PC-9 (cell line): ENCODE results near the gene DNAJC21. TPM values are rescaled to one million over a fixed set of nuclear protein-coding genes. Genes with fewer than 3 reads are reported as not detected.
"Not testable (repeated sequence)": the region's sequence is repeated elsewhere in the genome, so short reads cannot be mapped to it uniquely, and the experiment has no call there.

ENCODE experiments used
- BruUV-seq: library from RNA; stranded (reverse); fragments of 400-500 nt; replicated peaks from 2 replicates; lab custom pipeline; 2021; lab: Mats Ljungman, UMichigan
- CTCF ChIA-PET: fragments of 300-600 bp; sonication (Branson Sonifier 250); formaldehyde crosslinking; loops from one replicate; lab custom pipeline; 2022; ENCODE audit warnings: antibody characterized with exemption; lab: Charles Lee
- POLR2A ChIA-PET: fragments of 300-600 bp; sonication (Branson Sonifier 250); formaldehyde crosslinking; loops from one replicate; lab custom pipeline; 2022; ENCODE audit warnings: antibody characterized with exemption; ENCODE audit not compliant: unreplicated experiment; lab: Charles Lee
- DNase-seq, 2 experiments: peaks; one replicate each; pipeline versions ENCODE4 v3.0.0 to v3.0.0-alpha.2; 2015 to 2022; ENCODE audit warnings: mixed read lengths in 1 of 2
- H2AFZ ChIP-seq: fragments of 200-600 bp; sonication (generic); 2 replicates; pipeline ENCODE4 v1.8.1; 2017; ENCODE audit warnings: antibody characterized with exemption
- H3F3A ChIP-seq: fragments of 200-600 bp; sonication (generic); 2 replicates; pipeline ENCODE4 v1.8.1; 2017; ENCODE audit warnings: antibody characterized with exemption, mild to moderate bottlenecking, low read depth; ENCODE audit not compliant: insufficient read depth
- H3K27ac ChIP-seq: fragments of 200-600 bp; sonication (generic); 2 replicates; pipeline ENCODE4 v1.6.1; 2016; ENCODE audit warnings: mixed run types
- H3K27me3 ChIP-seq: fragments of 200-600 bp; sonication (generic); 2 replicates; pipeline ENCODE4 v1.6.1; 2016; ENCODE audit warnings: low read depth, mixed run types; ENCODE audit not compliant: insufficient read depth
- H3K36me3 ChIP-seq: fragments of 200-600 bp; sonication (generic); 2 replicates; pipeline ENCODE4 v1.6.1; 2016; ENCODE audit warnings: low read depth, mixed run types
- H3K4me1 ChIP-seq: fragments of 200-600 bp; sonication (generic); replicated peaks from 2 replicates; pipeline ENCODE4 v1.6.1; 2016; ENCODE audit warnings: mixed run types; ENCODE audit not compliant: insufficient read depth
- H3K4me2 ChIP-seq: fragments of 200-600 bp; sonication (generic); 2 replicates; pipeline ENCODE4 v1.6.1; 2017; ENCODE audit warnings: mixed run types
- H3K4me3 ChIP-seq: fragments of 200-600 bp; sonication (generic); 2 replicates; pipeline ENCODE4 v1.6.1; 2016; ENCODE audit warnings: mixed run types
- H3K79me2 ChIP-seq: fragments of 200-600 bp; sonication (generic); 2 replicates; pipeline ENCODE4 v1.6.1; 2017; ENCODE audit warnings: low read depth, mixed run types
- H3K9me2 ChIP-seq: fragments of 200-600 bp; sonication (generic); 2 replicates; pipeline ENCODE4 v1.8.1; 2017; ENCODE audit warnings: mild to moderate bottlenecking; ENCODE audit not compliant: insufficient read depth
- H3K9me3 ChIP-seq: fragments of 200-600 bp; sonication (generic); 2 replicates; pipeline ENCODE4 v1.8.1; 2016; ENCODE audit warnings: low read depth; ENCODE audit not compliant: insufficient read depth
- H4K20me1 ChIP-seq: fragments of 200-600 bp; sonication (generic); 2 replicates; pipeline ENCODE4 v1.8.1; 2017; ENCODE audit not compliant: insufficient read depth
- EZH2 ChIP-seq: fragments of 200-600 bp; sonication (generic); IDR thresholded peaks from 2 replicates; pipeline ENCODE4 v1.8.0; 2017; ENCODE audit warnings: antibody characterized with exemption, low read depth
- intact Hi-C: fragments of 100-400 bp; cut with micrococcal nuclease; formaldehyde crosslinking; loops from one replicate; pipeline ENCODE4 v1.10.0; 2022; ENCODE audit not compliant: unreplicated experiment
- total RNA-seq: library from RNA; stranded (reverse); gene quantifications from 2 replicates; pipeline ENCODE4 v1.2.3, GENCODE V29; 2021
- TF ChIP-seq, protein P1 (sequence below): fragments of 200-600 bp; sonication (generic); conservative IDR thresholded peaks from 2 replicates; pipeline ENCODE4 v1.6.1; 2017; ENCODE audit warnings: mixed run types, antibody characterized with exemption, mild to moderate bottlenecking, moderate library complexity

DNAJC21 gene
- total RNA-seq, 1 experiment from 2014 or later: 128 TPM

DNA sequence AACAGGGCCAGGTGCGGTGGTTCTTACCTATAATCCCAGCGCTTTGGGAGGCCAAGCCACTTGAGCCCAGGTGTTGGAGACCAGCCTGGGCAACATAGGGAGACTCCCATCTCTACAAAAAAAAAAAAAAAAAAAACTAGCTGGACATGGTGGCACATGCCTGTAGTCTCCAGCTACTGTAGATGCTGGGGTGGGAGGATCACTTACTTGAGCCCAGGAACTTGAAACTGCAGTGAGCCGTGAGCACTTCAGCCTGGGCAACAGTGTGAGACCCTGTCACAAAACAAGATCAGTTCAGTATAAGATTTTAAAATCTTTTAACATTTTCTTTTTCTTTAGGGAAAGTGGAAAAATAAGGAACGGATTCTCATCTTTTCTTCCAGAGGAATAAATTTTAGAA, 11.3 kb upstream of the DNAJC21 start:
- Histone ChIP-seq H3K4me2 (peak overlapping the region; percentile 96), H3K4me3 (peak overlapping the region; percentile 81; the same call in 1 of the 2 replicates), H3K27me3 (no peaks in the 10 kb centered on the region), H3K36me3 (peaks cover 42% of the 10 kb centered on the region), H3K27ac (no peak overlapping the region), H3K4me1 (peaks cover 58% of the 10 kb centered on the region), H3F3A (peaks cover 58% of the 10 kb centered on the region), H3K79me2 (peaks cover 96% of the 10 kb centered on the region), H2AFZ (no peak overlapping the region), H4K20me1 (peaks cover 20% of the 10 kb centered on the region; the same call in 1 of the 2 replicates), H3K9me3 (no peaks in the 10 kb centered on the region), H3K9me2 (no peaks in the 10 kb centered on the region)
- TF ChIP-seq, protein P1, sequence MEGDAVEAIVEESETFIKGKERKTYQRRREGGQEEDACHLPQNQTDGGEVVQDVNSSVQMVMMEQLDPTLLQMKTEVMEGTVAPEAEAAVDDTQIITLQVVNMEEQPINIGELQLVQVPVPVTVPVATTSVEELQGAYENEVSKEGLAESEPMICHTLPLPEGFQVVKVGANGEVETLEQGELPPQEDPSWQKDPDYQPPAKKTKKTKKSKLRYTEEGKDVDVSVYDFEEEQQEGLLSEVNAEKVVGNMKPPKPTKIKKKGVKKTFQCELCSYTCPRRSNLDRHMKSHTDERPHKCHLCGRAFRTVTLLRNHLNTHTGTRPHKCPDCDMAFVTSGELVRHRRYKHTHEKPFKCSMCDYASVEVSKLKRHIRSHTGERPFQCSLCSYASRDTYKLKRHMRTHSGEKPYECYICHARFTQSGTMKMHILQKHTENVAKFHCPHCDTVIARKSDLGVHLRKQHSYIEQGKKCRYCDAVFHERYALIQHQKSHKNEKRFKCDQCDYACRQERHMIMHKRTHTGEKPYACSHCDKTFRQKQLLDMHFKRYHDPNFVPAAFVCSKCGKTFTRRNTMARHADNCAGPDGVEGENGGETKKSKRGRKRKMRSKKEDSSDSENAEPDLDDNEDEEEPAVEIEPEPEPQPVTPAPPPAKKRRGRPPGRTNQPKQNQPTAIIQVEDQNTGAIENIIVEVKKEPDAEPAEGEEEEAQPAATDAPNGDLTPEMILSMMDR: no peak
- no peak for TF ChIP-seq EZH2
- CTCF ChIA-PET: interaction anchor here (1.3 kb wide), 1 partner anchor 86 kb away, joined by 4 read pairs; no protein-coding TSS in a partner anchor
- intact Hi-C loops: loop anchor here (5.0 to 10.0 kb wide), 2 partner anchors 331 to 1007 kb away; no protein-coding TSS in a partner anchor
- DNase-seq: no peak
- POLR2A ChIA-PET: no interaction called here
- no TSS peak for BruUV-seq

DNA sequence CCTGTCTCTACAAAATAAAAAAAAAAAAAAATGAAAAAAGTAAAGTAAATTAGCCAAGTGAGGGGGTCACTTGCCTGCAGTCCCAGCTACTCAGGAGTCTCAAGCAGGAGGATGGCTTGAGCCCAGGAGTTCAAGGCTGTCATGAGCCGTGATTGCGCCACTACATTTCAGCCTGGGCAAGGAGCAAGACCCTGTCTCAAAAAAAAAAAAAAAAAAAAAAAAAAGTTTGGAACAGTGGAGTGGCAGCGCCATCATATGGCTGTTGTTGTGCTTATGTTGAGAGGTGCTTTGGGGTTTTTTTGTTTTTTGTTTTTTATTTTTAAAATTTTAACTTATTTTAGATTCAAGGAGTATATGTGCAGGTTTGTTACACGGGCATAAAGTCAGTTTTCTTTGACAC, 10.3 kb upstream of the DNAJC21 start:
- no peak overlapping the region; the same call in 1 of the 2 replicates for H3K27ac ChIP-seq
- H3K4me3 ChIP-seq: no peak overlapping the region
- no TSS peak for BruUV-seq
- no peak for DNase-seq
- peaks cover 68% of the 10 kb centered on the region for H3F3A ChIP-seq
- H3K4me2 ChIP-seq: no peak overlapping the region
- CTCF ChIA-PET: interaction anchor here (0.7 kb wide), 3 partner anchors 61 to 441 kb away, joined by 4 to 8 read pairs (median 6); no protein-coding TSS in a partner anchor
- intact Hi-C loops: loop anchor here (5.0 to 10.0 kb wide), 2 partner anchors 332 to 1006 kb away; no protein-coding TSS in a partner anchor
- H3K9me3 ChIP-seq: no peaks in the 10 kb centered on the region; the same call in 1 of the 2 replicates
- peaks cover 58% of the 10 kb centered on the region for H3K4me1 ChIP-seq
- H3K36me3 ChIP-seq: peaks cover 45% of the 10 kb centered on the region
- POLR2A ChIA-PET: no interaction called here
- TF ChIP-seq, protein P1: peak; percentile 41; the same call in 1 of the 2 replicates
- no peak for TF ChIP-seq EZH2
- no peaks in the 10 kb centered on the region for H3K9me2 ChIP-seq
- H4K20me1 ChIP-seq: peaks cover 20% of the 10 kb centered on the region; the same call in 1 of the 2 replicates
- no peaks in the 10 kb centered on the region for H3K27me3 ChIP-seq
- H2AFZ ChIP-seq: no peak overlapping the region
- H3K79me2 ChIP-seq: peaks cover 88% of the 10 kb centered on the region

DNA sequence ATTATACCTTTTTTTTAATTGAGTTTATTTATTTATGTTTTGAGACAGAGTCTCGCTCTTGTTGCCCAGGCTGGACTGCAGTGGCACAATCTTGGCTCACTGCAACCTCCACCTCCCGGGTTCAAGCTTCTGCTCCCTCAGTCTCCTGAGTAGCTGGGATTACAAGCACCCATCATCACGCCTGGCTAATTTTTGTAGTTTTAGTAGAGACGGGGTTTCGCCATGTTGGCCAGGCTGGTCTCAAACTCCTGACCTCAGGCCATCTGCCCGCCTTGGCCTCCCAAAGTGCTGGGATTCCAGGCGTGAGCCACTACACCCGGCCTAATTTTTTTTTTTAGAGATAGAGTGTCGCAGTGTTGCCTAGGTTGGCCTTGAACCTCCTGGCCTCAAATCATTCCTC, 6.1 kb upstream of the DNAJC21 start:
- H3K4me2 ChIP-seq: peak overlapping the region; percentile 71
- DNase-seq, BruUV-seq, H2AFZ ChIP-seq, H3K9me2 ChIP-seq, H3K27me3 ChIP-seq, H3K9me3 ChIP-seq: not testable (repeated sequence)
- peaks cover 68% of the 10 kb centered on the region for H3K36me3 ChIP-seq
- ChIA-PET CTCF (interaction anchor here (0.7 kb wide), 1 partner anchor 8 kb away, joined by 4 read pairs; the partner anchor contains the start of genes BRIX1 and RAD1), POLR2A (interaction anchor here (0.8 to 1.2 kb wide), 3 partner anchors 8 to 727 kb away, joined by 5 to 7 read pairs (median 6); partner anchors contain the start of genes BRIX1 and RAD1)
- H3K4me1 ChIP-seq: peaks cover 51% of the 10 kb centered on the region
- peaks cover 70% of the 10 kb centered on the region for H3K79me2 ChIP-seq
- intact Hi-C loops: loop anchor here (10.0 kb wide), 2 partner anchors 1028 to 1952 kb away; partner anchors contain the start of genes ADAMTS12 and NIPBL
- peaks cover 86% of the 10 kb centered on the region for H3F3A ChIP-seq
- peak overlapping the region; percentile 72 for H3K27ac ChIP-seq
- H3K4me3 ChIP-seq: peak overlapping the region; percentile 41; the same call in 1 of the 2 replicates
- peaks cover 13% of the 10 kb centered on the region for H4K20me1 ChIP-seq
